SK-N-SH (cell line): Measurements from ENCODE around the gene SLAMF9. TPM values are rescaled to one million over a fixed set of nuclear protein-coding genes. Genes with fewer than 3 reads are reported as not detected.

Experiments used
- CTCF ChIA-PET: fragments of 300-600, 350-600 bp; formaldehyde crosslinking; extraction: SDS; loops from one replicate; lab custom pipeline; 2021; lab: Yijun Ruan, JAX
- POLR2A ChIA-PET: fragments of 350-600 bp; sonication (Branson Sonifier 250); formaldehyde crosslinking; extraction: SDS; loops from one replicate; lab custom pipeline; 2020; ENCODE audit warnings: antibody characterized with exemption, inconsistent platforms; lab: Yijun Ruan, JAX
- DNase-seq: peaks from one replicate; pipeline ENCODE4 v3.0.0; 2012
- H2AFZ ChIP-seq: fragments of 200-600 bp; sonication (generic); 2 replicates; pipeline ENCODE4 v1.8.1; 2016; ENCODE audit warnings: antibody characterized with exemption, mild to moderate bottlenecking, low read depth
- H3F3A ChIP-seq: fragments of 200-600 bp; sonication (generic); replicated peaks from 2 replicates; pipeline ENCODE3; 2016; ENCODE audit warnings: antibody characterized with exemption, mild to moderate bottlenecking; ENCODE audit not compliant: insufficient read depth
- H3K27ac ChIP-seq, 2 experiments: fragments of 200-500 bp in 1 of 2; fragments of 200-600 bp in 1 of 2; sonication (Bioruptor generic) in 1 of 2; sonication (generic), shearing (Covaris generic) in 1 of 2; 2 replicates each; pipeline versions ENCODE4 v1.5.1 to v1.6.1; 2014 to 2016; ENCODE audit warnings: low read depth in 2 of 2, inconsistent platforms in 1 of 2, low read length in 1 of 2, mild to moderate bottlenecking in 1 of 2, mixed read lengths in 1 of 2
- H3K27me3 ChIP-seq: fragments of 200-600 bp; sonication (generic), shearing (Covaris generic); 2 replicates; pipeline ENCODE4 v1.6.1; 2016; ENCODE audit warnings: mixed run types; ENCODE audit not compliant: insufficient read depth
- H3K36me3 ChIP-seq, 2 experiments: fragments of 200-500 bp in 1 of 2; fragments of 200-600 bp in 1 of 2; sonication (Bioruptor generic) in 1 of 2; sonication (generic) in 1 of 2; replicated peaks in 1 of 2; 2 replicates each; pipeline versions ENCODE3 to v1.5.1; 2014 to 2016; ENCODE audit warnings: low read length in 1 of 2, mild to moderate bottlenecking in 1 of 2; ENCODE audit not compliant: insufficient read depth in 2 of 2, control insufficient read depth in 1 of 2
- H3K4me1 ChIP-seq, 2 experiments: fragments of 200-500 bp in 1 of 2; fragments of 200-600 bp in 1 of 2; sonication (Bioruptor generic) in 1 of 2; sonication (generic), shearing (Covaris generic) in 1 of 2; 2 replicates each; pipeline versions ENCODE4 v1.5.1 to v1.6.1; 2014 to 2016; ENCODE audit warnings: low read depth in 1 of 2, low read length in 1 of 2, mixed run types in 1 of 2; ENCODE audit not compliant: insufficient read depth in 2 of 2, control insufficient read depth in 1 of 2
- H3K4me2 ChIP-seq: fragments of 200-600 bp; sonication (generic), shearing (Covaris generic); 2 replicates; pipeline ENCODE4 v1.6.1; 2017; ENCODE audit warnings: mixed run types
- H3K4me3 ChIP-seq, 2 experiments: fragments of 200-500 bp in 1 of 2; fragments of 200-600 bp in 1 of 2; sonication (Bioruptor generic) in 1 of 2; sonication (generic), shearing (Covaris generic) in 1 of 2; 2 replicates each; pipeline versions ENCODE4 v1.5.1 to v1.8.1; 2014 to 2016; ENCODE audit warnings: low read depth in 2 of 2, inconsistent platforms in 1 of 2, low read length in 1 of 2, mild to moderate bottlenecking in 1 of 2, mixed read lengths in 1 of 2, moderate library complexity in 1 of 2
- H3K79me2 ChIP-seq: fragments of 200-600 bp; sonication (generic); 2 replicates; pipeline ENCODE4 v1.8.1; 2017; ENCODE audit warnings: mild to moderate bottlenecking; ENCODE audit not compliant: insufficient read depth
- H3K9ac ChIP-seq: fragments of 200-600 bp; sonication (generic); 2 replicates; pipeline ENCODE4 v1.6.1; 2017; ENCODE audit warnings: mixed run types
- H3K9me2 ChIP-seq: fragments of 200-600 bp; sonication (generic); 2 replicates; pipeline ENCODE4 v1.6.1; 2017; ENCODE audit warnings: mixed run types
- H3K9me3 ChIP-seq: fragments of 200-600 bp; sonication (generic); 2 replicates; pipeline ENCODE4 v1.6.1; 2017; ENCODE audit warnings: mixed run types, mild to moderate bottlenecking, moderate library complexity
- H4K20me1 ChIP-seq: fragments of 200-600 bp; sonication (generic); 2 replicates; pipeline ENCODE4 v1.6.1; 2017; ENCODE audit warnings: mild to moderate bottlenecking, mixed run types; ENCODE audit not compliant: insufficient read depth
- CHD2 ChIP-seq: fragments of 150-350 bp; IDR thresholded peaks from 2 replicates; pipeline ENCODE4 v1.6.1; 2018; ENCODE audit warnings: low read length; ENCODE audit not compliant: partially characterized antibody
- EP300 ChIP-seq, 2 experiments: IDR thresholded peaks; 2 replicates each; pipeline versions ENCODE4 v1.4.0 to v1.6.1; 2012; ENCODE audit warnings: borderline replicate concordance in 1 of 2, low read depth in 1 of 2, low read length in 1 of 2
- FOXJ3 ChIP-seq: sonication (generic); formaldehyde crosslinking; IDR thresholded peaks from 2 replicates; pipeline ENCODE4 v1.5.1; 2020; ENCODE audit warnings: mild to moderate bottlenecking, missing genetic modification reagents
- GABPA ChIP-seq: IDR thresholded peaks from 2 replicates; pipeline ENCODE4 v1.4.0; 2012; ENCODE audit warnings: low read depth, mild to moderate bottlenecking
- GATA2 ChIP-seq: sonication (generic); formaldehyde crosslinking; IDR thresholded peaks from 2 replicates; pipeline ENCODE4 v1.5.0; 2020; ENCODE audit warnings: mild to moderate bottlenecking, missing genetic modification reagents
- IRF3 ChIP-seq: fragments of 150-350 bp; IDR thresholded peaks from 2 replicates; pipeline ENCODE4 v1.6.1; 2016; ENCODE audit warnings: mild to moderate bottlenecking, low read depth, low read length
- MEF2A ChIP-seq: IDR thresholded peaks from 2 replicates; pipeline ENCODE4 v1.4.0; 2012; ENCODE audit warnings: low read depth, borderline replicate concordance
- NRF1 ChIP-seq: IDR thresholded peaks from 2 replicates; pipeline ENCODE4 v1.6.1; 2012; ENCODE audit warnings: low read depth, mild to moderate bottlenecking, low read length
- POLR2AphosphoS5 ChIP-seq: IDR thresholded peaks from 2 replicates; pipeline ENCODE4 v1.6.1; 2012; ENCODE audit warnings: low read depth, low read length
- RCOR1 ChIP-seq: fragments of 150-350 bp; IDR thresholded peaks from 2 replicates; pipeline ENCODE4 v1.6.1; 2017; ENCODE audit warnings: antibody characterized with exemption, low read length
- REST ChIP-seq: IDR thresholded peaks from 2 replicates; pipeline ENCODE4 v1.6.1; 2012; ENCODE audit warnings: mild to moderate bottlenecking, low read depth, low read length, moderate library complexity
- SMC3 ChIP-seq: IDR thresholded peaks from 2 replicates; pipeline ENCODE4 v1.6.1; 2012; ENCODE audit warnings: low read depth, low read length, improper control_type of control experiment
- TCF12 ChIP-seq: IDR thresholded peaks from 2 replicates; pipeline ENCODE4 v1.4.0; 2012
- TEAD4 ChIP-seq: IDR thresholded peaks from 2 replicates; pipeline ENCODE4 v1.4.0; 2012; ENCODE audit warnings: mild to moderate bottlenecking, borderline replicate concordance; ENCODE audit not compliant: insufficient read depth
- USF1 ChIP-seq: IDR thresholded peaks from 2 replicates; pipeline ENCODE4 v1.4.0; 2012; ENCODE audit warnings: low read depth, borderline replicate concordance
- WGBS: methylation state at CpG from one replicate; pipeline ENCODE4 v1.1.6; 2017; ENCODE audit warnings: low lambda C conversion rate; 5-methylcytosine and 5-hydroxymethylcytosine counted together
- polyA plus RNA-seq, 3 experiments: library from polyadenylated mRNA; depleted of rRNA; stranded (reverse); fragments of >200 nt; gene quantifications; 2 replicates each; pipeline ENCODE4 v1.2.3, GENCODE V29; 2012
- TF ChIP-seq, protein P1 (sequence below): IDR thresholded peaks from 2 replicates; pipeline ENCODE4; 2012
- TF ChIP-seq, protein P2 (sequence below): fragments of 150-350 bp; IDR thresholded peaks from 2 replicates; pipeline ENCODE4 v1.6.1; 2017; ENCODE audit warnings: antibody characterized with exemption, low read length, low read depth, borderline replicate concordance

The SLAMF9 gene
- polyA plus RNA-seq, 1 of the 3 experiments (the other 2 are of a cell fraction): 0.12 TPM

DNA sequence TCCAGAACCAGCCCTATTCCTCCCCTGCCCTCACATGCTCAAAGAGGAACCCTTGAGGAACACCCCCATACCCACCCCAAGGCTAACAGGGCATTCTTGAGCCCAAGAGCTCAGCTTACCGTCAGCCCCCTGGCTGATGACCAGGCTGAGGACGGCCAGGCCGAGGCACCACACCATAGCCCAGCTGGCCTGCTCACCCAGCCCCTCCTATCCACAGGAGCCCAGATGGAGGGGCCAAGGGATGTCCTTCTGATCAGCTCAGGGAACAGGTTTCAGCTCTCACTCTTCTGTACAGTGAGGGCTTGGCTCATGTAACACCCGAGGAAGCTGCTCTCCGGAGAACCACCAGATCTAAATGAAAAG lies 10.8 kb downstream of the SLAMF9 start:
- Histone ChIP-seq H3K9me3 (no peaks in the 10 kb centered on the region), H3K36me3 (no peaks in the 10 kb centered on the region), H3K9ac (no peak overlapping the region), H3K4me1 (peaks cover 0 to 36% of the 10 kb centered on the region in 2 experiments; a peak in 1 of 4 replicates), H3K4me2 (no peak overlapping the region), H3K27ac (no peak overlapping the region), H3K79me2 (no peaks in the 10 kb centered on the region), H3K9me2 (no peaks in the 10 kb centered on the region), H3F3A (no peaks in the 10 kb centered on the region)
- POLR2A ChIA-PET: interaction anchor here (0.9 kb wide), 1 partner anchor 9 kb away, joined by 3 read pairs; no protein-coding TSS in a partner anchor
- CTCF ChIA-PET: interaction anchor here (0.7 to 6.3 kb wide), 3 partner anchors 10 to 164 kb away, joined by 3 to 101 read pairs (median 4); no protein-coding TSS in a partner anchor
- no peak for DNase-seq
- TF ChIP-seq SMC3: no peak
- no peak for TF ChIP-seq POLR2AphosphoS5
- no peak for TF ChIP-seq REST
- no peak for TF ChIP-seq RCOR1
- TF ChIP-seq USF1: no peak
- no peak for TF ChIP-seq NRF1
- TF ChIP-seq GATA2 (CRISPR knock-in tag): no peak
- TF ChIP-seq GABPA: no peak
- no peak for TF ChIP-seq IRF3
- TF ChIP-seq, protein P1, sequence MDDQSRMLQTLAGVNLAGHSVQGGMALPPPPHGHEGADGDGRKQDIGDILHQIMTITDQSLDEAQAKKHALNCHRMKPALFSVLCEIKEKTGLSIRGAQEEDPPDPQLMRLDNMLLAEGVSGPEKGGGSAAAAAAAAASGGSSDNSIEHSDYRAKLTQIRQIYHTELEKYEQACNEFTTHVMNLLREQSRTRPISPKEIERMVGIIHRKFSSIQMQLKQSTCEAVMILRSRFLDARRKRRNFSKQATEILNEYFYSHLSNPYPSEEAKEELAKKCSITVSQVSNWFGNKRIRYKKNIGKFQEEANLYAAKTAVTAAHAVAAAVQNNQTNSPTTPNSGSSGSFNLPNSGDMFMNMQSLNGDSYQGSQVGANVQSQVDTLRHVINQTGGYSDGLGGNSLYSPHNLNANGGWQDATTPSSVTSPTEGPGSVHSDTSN: no peak
- no peak for TF ChIP-seq MEF2A
- TF ChIP-seq EP300 (IDR thresholded peaks at IDR 0.05; ENCODE audit: borderline replicate concordance in 1 of 2, low read depth in 1 of 2, low read length in 1 of 2): no peak
- TF ChIP-seq FOXJ3: no peak
- TF ChIP-seq CHD2: no peak
- TF ChIP-seq, protein P2, sequence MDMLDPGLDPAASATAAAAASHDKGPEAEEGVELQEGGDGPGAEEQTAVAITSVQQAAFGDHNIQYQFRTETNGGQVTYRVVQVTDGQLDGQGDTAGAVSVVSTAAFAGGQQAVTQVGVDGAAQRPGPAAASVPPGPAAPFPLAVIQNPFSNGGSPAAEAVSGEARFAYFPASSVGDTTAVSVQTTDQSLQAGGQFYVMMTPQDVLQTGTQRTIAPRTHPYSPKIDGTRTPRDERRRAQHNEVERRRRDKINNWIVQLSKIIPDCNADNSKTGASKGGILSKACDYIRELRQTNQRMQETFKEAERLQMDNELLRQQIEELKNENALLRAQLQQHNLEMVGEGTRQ: no peak
- TF ChIP-seq TEAD4: no peak
- no peak for TF ChIP-seq TCF12
- TF ChIP-seq, all 33 proteins: peak for 0
- no peak overlapping the region for H2AFZ ChIP-seq
- no peak overlapping the region for H3K4me3 ChIP-seq
- H4K20me1 ChIP-seq: no peaks in the 10 kb centered on the region
- no peaks in the 10 kb centered on the region for H3K27me3 ChIP-seq
- WGBS: 92% methylated on average over 3 of the region's 5 CpGs
